T47D (cell line): ENCODE data around the gene BCL11B.

Experiments
- DNase-seq, 2 experiments: peaks; one replicate each; pipeline versions ENCODE4 v3.0.0 to v3.0.0-alpha.2; 2011 to 2012; ENCODE audit warnings: low read depth in 1 of 2, low spot score in 1 of 2
- JUND ChIP-seq: IDR thresholded peaks from 2 replicates; pipeline ENCODE4 v1.6.1; 2012; ENCODE audit warnings: low read depth
- in situ Hi-C: cut with HindIII; loops from 2 replicates; pipeline ENCODE4 v1.10.0; 2016; ENCODE audit warnings: low sequenced_read_pairs, low pct_unique_long_range_greater_than_20kb

The BCL11B gene

DNA sequence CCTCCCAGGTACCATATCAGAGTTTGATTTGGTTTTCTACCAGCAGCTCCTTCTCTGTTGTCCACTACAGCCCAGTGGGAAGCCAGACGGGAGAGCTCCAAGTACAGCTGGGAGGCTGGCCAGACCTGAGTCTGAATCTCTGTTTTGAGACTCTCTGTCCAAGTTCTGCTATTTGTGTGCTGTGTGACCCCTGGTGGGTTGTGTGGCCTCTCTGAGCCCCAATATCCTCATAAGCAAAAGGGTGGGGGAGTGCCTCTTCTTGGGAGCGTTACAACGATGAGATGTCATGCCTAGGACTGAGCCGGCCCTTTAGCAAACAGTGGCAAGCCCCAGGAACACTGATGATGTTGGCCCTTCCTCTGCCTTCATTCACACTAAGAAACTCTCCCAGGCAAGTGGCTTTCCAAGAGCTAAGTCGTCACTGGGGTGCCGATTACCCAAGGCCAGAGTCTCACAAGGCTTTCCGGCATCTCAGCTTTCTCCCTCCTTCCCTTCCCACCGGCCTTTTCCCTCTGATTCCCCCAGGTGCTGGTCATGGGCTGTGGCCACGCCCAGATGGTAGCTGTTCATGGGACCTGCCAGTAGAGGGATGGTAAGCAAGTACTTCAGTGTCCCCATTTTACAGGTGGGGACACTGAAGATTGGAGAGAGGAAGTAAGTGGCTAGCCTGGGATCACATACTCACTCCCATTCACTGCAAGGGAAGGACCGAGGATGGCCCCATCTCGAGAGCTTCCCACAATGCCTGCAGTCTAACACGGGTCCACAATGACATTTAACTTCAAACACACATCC is 47.7 kb downstream of the BCL11B start:
- TF ChIP-seq JUND = no peak
- in situ Hi-C loops = no loop called here
- DNase-seq = peak in 1 of 2 experiments; percentile 20

DNA sequence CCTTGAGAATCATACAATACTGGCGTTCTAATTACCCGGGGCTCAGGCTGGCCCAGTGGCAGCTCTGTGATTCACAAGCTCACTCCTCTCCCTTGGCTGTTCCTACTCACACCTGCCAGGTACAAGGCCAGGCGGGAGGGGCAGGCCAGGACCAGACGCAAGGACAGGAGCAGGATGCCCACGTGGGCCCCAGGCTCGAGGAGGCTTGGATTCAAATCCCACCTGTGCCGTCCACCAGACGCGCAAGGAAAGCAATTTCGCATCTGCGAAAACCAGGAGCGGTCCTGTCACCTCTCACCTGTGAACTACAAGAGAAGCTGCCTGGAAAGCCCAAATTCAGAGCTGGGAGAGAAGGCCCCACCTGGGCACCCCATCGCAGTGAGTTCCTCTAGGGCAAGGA is 50.6 kb downstream of the BCL11B start:
- no peak for DNase-seq
- in situ Hi-C loops = no loop called here
- no peak for TF ChIP-seq JUND

DNA sequence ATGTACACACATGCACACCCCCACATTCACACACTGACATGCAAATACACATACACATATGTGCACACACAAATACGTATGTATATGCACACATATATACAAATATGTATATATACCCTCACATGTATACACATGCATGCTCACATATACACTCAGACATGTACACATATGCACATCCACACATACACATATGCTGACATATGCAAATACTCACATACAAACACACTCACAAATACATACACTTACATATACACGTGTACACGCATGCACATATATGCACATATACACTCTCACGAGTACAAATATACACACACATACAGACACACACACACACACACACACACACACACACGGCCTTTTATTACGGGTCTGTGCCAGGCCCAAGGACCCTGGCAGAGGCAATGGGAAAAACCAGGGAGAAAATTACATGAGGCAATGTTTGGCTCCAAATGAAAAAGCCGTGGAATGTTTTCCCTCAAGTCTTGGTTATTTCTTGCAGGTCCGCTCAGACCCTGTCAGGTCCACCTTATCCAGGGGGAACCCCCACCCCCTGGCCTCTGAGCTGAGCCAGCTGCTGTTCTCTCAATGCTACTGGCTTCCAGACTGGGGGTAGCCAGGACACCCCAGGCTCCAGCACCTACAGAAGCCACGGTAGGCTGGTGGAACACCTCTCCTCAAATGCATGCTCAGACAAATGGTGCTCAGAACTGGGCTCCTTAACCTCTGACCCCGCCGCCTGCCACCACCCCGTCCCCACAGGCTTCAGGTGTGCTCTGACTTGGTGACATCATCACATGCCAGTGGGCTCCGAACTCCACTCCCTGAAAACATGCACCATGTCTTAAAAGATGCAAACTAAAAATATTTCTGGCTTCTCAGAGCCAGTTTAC is 54.7 kb downstream of the BCL11B start:
- in situ Hi-C loops = no loop called here
- TF ChIP-seq JUND = no peak
- no peak for DNase-seq

DNA sequence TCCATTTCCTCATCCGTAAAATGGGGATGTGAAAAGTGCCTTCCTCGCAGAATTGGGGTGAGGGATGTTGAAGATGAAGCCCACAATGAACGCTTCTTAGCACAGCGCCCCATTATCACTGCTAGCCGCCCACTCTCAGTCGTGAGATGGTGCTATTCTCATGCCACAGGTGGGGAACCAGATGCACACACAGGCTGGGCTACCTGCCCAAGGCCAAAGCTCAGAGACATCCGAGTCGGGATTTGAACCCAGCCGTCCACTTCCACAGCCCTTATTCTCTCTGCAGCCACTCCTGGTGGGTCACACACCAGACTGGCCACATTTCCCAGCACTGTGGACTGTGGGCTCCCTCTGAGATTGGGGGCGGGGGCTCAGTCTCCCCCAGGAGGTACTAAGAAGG is 55.8 kb downstream of the BCL11B start:
- TF ChIP-seq JUND = no peak
- no peak for DNase-seq
- in situ Hi-C loops = no loop called here

DNA sequence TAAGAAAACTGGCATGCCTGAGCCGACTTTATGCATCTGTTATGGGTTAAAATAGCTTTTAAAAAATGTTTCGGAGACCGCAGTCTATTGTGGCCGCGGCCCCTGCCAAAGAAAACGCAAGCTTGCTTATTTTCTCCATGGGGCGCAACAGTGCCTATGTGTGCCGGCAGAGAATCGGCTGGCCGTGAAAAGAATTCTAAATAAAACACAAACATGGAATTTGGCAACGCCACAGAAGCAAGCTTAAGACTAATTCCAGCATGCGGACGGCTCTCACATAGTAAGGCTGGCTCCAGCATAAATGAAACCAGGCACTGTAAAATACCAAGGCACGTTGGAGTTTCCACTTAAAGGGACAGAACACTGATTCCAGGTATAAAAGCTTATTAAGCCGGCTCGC is 56.7 kb downstream of the BCL11B start:
- in situ Hi-C loops = no loop called here

DNA sequence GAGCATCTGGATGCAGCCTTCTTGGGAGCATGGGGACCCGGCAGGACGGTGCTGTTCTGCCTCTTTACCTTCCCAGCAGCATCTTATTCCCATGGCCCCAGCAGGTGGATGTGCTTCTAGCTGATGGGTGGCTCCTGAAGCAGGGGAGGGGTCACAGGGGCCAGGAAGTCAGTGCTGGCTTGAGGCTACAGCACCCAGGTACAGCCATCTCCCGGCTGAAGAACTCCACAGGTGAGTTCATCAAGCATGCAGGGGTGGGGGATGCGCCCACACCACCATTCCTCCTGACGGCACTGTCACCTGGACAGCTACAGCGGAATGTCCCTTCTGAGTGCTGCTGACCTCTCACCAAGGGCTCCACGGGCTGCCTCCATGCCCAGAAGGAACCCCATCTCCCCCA is 57.3 kb downstream of the BCL11B start:
- in situ Hi-C loops = no loop called here
- no peak for DNase-seq
- TF ChIP-seq JUND = no peak

More for the DNA sequence above, 56.7 kb downstream of the BCL11B start:
- no peak for TF ChIP-seq JUND
- DNase-seq = peak in 1 of 2 experiments; percentile 29

DNA sequence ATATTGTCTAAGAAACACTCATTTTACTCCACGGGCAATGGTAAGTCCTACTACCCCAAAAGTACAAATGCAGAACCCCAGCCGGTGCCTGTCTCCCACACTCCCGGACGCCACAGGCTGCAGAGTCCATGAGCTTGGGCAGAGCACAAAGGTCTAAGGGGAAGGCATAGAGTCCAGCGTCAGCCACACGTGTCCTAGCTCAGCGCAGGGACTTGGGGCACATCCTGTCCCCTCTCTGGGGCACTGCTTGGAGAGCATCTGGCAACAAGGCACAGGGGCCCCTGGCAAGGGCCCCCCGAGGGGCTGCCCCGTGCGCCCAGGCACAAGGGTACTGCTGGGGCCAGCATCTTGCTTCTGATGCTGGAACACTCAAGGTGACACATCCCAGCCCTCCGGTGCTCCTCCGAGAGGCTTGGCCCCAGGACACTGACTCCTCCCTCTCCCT is 58.4 kb downstream of the BCL11B start:
- no peak for DNase-seq
- no peak for TF ChIP-seq JUND
- in situ Hi-C loops = no loop called here

DNA sequence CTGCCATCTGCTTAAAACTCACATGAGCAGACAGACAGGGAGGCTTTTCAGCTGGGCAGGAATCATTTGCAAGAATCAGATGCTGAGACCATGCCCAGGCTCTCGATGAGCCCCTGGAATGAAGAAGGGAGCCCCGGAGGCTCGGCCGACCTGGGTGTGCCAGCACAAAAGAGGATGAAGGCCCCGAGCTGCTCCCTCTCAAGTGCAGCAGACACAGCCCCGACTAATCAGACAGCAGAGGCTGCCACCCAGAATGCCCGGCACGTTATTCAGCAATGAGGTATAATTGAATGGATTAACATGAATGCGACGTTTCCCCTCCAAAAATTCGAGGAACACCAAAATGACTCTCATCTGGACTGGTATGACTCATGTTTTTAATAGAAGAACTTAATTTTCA is 58.9 kb downstream of the BCL11B start:
- DNase-seq = no peak
- TF ChIP-seq JUND = no peak
- in situ Hi-C loops = no loop called here

DNA sequence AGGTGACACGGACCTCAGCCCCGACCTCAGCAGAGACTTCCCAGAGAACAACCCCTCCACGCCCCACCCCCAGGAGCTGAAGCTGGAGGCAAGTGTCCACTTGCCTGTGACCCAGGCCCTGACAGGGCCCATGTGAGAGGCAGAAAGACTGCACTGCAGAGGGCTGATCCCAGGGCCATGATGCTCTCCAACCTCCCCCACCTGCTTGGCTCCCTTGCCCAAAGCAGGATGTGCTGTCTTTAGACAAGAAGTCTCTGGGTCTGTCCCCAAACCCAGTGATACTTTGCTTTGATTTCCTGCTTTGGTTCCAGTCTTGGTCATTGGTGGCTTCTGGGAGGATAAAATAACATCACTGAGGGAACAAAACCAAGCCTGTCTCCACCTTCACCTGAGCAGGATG is 59.4 kb downstream of the BCL11B start:
- DNase-seq = no peak
- TF ChIP-seq JUND = no peak
- in situ Hi-C loops = no loop called here

DNA sequence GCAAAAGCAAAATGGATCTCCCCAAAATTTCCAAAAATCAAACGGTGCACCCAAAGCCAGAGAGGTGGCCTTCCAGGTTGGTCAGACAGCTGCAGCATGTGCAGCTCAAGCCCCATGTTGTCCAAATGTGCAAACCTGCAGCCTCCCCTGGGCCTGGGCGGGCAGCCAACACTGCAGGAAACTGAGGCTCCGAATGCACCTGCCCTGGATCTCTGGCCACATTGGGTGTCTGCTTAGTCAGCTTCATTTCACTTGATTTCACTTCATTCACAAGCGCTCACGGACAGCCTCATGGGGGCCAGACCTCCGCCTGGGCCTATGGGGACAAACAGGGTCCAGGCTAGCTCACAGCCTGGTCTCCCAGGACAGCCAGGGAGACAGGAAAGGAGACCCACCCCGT is 59.8 kb downstream of the BCL11B start:
- in situ Hi-C loops = no loop called here
- DNase-seq = no peak
- no peak for TF ChIP-seq JUND

DNA sequence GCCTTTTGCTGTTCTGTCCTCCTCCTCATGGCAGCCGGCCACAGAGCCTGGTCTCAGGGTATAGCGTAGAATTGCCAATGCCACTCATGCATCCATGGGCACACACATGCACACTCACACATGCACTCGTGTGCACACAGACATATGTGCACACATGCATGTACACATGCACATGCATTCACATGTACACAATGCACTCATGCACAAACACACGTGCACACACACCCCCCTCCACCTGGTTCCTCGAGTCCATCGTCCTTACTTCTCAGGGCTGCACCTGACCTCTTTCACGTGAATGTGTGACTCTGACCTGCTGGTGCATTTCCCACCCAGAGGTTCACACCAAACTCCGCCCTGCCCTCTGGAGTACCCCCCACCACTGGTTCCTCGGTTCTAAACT is 60.6 kb downstream of the BCL11B start:
- in situ Hi-C loops = no loop called here
- DNase-seq = no peak
- TF ChIP-seq JUND = no peak

DNA sequence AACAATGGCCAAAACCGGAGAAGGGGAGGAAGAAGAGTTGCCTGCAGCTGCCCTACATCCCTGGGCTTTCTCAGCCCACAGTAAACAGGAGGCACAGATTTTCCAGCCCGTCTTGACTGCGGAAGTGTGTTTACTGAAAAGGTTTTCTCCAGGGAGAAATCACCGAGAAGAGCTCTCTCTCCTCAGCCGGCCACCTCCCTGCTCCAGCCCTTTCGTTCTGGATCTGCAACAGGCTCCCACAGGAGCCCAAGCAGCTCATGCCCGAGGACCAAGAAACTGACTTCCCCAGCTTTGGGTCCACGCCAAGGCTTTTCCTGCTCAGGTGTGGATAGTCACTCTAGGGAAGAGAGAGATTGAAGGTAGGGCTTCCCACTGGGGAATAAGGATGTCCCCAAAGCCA is 61.7 kb downstream of the BCL11B start:
- no peak for DNase-seq
- in situ Hi-C loops = no loop called here
- TF ChIP-seq JUND = no peak

DNA sequence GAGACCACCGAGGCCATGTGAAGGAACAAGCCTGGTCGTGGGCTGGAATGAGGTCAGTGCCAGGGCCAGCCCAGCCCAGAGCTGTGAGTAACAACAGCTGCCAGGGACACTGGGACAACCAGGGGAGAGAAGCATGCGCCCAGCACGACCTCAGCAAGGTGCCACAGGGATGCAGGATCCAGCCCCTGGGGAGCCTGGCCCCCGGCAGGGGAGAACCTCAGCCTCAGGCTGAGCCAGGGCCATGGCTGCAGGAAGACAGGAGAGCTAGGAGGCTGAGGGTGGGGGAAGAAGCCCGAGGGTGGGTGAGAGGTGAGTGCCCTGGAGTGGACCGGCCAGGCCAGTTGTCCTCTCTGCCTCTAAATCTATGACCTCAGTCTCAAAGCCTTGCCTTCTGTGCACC is 62.6 kb downstream of the BCL11B start:
- no peak for TF ChIP-seq JUND
- no peak for DNase-seq
- in situ Hi-C loops = no loop called here
